ENCODE data around the gene NNT. TPM values are rescaled to one million over a fixed set of nuclear protein-coding genes. Genes with fewer than 3 reads are reported as not detected.

Gene NNT
- total and polyA plus RNA-seq, 9 of the 15 experiments (the other 6 are each of a cell fraction or from before 2014, with no cell fraction given), result 21.9 to 68.6 (median 42.2) TPM

- TF ChIP-seq SMAD4 (CRISPR knock-in tag; conservative IDR thresholded peaks at IDR 0.05) (peak; percentile 89), ZNF408 (CRISPR knock-in tag; IDR thresholded peaks at IDR 0.05; ENCODE audit: low read depth) (no peak), POLR3G (IDR thresholded peaks at IDR 0.05; ENCODE audit: extremely low read depth, insufficient read length, insufficient replicate concordance) (no peak), MXI1 (IDR thresholded peaks at IDR 0.05; ENCODE audit: low read depth, low read length) (peak; percentile 11; the same call in 1 of the 2 replicates), ILK (tag; IDR thresholded peaks at IDR 0.05; ENCODE audit: borderline replicate concordance, low read depth) (no peak), UBTF (IDR thresholded peaks at IDR 0.05; ENCODE audit: borderline replicate concordance in 1 of 2, low read depth in 2 of 2, low read length in 2 of 2) (peak in 1 of 2 experiments; percentile 17), CBX1 (IDR thresholded peaks at IDR 0.05; ENCODE audit: low read depth) (peak; percentile 88; the same call in 1 of the 2 replicates), THAP12 (CRISPR knock-in tag; IDR thresholded peaks at IDR 0.05) (peak; percentile 99), SRSF1 (IDR thresholded peaks at IDR 0.05; ENCODE audit: low read depth, low read length) (0 out of 2 replicates have a peak, but pooled peaks have one; percentile 58), ZNF449 (CRISPR knock-in tag; IDR thresholded peaks at IDR 0.05) (no peak), STAT5B (CRISPR knock-in tag; IDR thresholded peaks at IDR 0.05) (no peak), NFXL1 (CRISPR knock-in tag; IDR thresholded peaks at IDR 0.05) (no peak), EP400 (IDR thresholded peaks at IDR 0.05) (peak; percentile 85; the same call in 1 of the 2 replicates), ESRRA (IDR thresholded peaks at IDR 0.05; ENCODE audit: borderline replicate concordance, low read depth) (peak; percentile 31; the same call in 1 of the 2 replicates), ELF1 (tag; IDR thresholded peaks at IDR 0.05) (peak; percentile 4; the same call in 1 of the 2 replicates), ZNF395 (CRISPR knock-in tag; IDR thresholded peaks at IDR 0.05) (peak; percentile 36; the same call in 1 of the 2 replicates), ATF6 (CRISPR knock-in tag; IDR thresholded peaks at IDR 0.05) (0 out of 2 replicates have a peak, but pooled peaks have one; percentile 18)
Observed at GRCh38 chr5:43556857-43557542, 46.0 kb upstream of the NNT start, which contains the start of gene PAIP1 (continued).

Data from K562 (cell line).